ENCODE measurements around the gene CRY2. TPM values are rescaled to one million over a fixed set of nuclear protein-coding genes. Genes with fewer than 3 reads are reported as not detected.
A peak's percentile ranks its signal among the peaks of the same experiment; 100 is the strongest.

Gene CRY2
- total and polyA plus RNA-seq, 2 of the 13 experiments (the other 11 are each of a cell fraction or from before 2014, with no cell fraction given): 10.1 to 12.2 TPM

- TF ChIP-seq, protein P1, sequence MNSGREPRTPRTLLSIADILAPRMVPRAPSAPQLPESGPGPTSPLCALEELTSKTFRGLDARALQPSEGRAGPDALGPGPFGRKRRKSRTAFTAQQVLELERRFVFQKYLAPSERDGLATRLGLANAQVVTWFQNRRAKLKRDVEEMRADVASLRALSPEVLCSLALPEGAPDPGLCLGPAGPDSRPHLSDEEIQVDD (CRISPR knock-in tag; IDR thresholded peaks at IDR 0.05; ENCODE audit: borderline replicate concordance): no peak
- TF ChIP-seq FIP1L1 (IDR thresholded peaks at IDR 0.05; ENCODE audit: borderline replicate concordance, insufficient read depth, low read depth, low read length) (no peak), CCAR2 (optimal IDR thresholded peaks at IDR 0.05; ENCODE audit: low read depth, low read length) (no peak), RARA (CRISPR knock-in tag; IDR thresholded peaks at IDR 0.05) (peak; percentile 55), TCF7L2 (IDR thresholded peaks at IDR 0.05; ENCODE audit: low read depth, low read length) (no peak), ETV6 (CRISPR knock-in tag; conservative IDR thresholded peaks at IDR 0.05) (no peak), ZFP1 (CRISPR knock-in tag; IDR thresholded peaks at IDR 0.05) (no peak), SALL1 (CRISPR knock-in tag; IDR thresholded peaks at IDR 0.05) (peak; percentile 70), RXRB (CRISPR knock-in tag; IDR thresholded peaks at IDR 0.05; ENCODE audit: borderline replicate concordance) (peak; percentile 42), ZBTB42 (CRISPR knock-in tag; IDR thresholded peaks at IDR 0.05) (no peak), ZNF160 (CRISPR knock-in tag; IDR thresholded peaks at IDR 0.05) (no peak), EED (CRISPR knock-in tag; IDR thresholded peaks at IDR 0.05) (no peak), KDM1A (CRISPR knock-in tag; IDR thresholded peaks at IDR 0.05) (0 out of 2 replicates have a peak, but pooled peaks have one; percentile 35), ZNF136 (CRISPR knock-in tag; IDR thresholded peaks at IDR 0.05; ENCODE audit: low read depth) (no peak), HOXA7 (CRISPR knock-in tag; IDR thresholded peaks at IDR 0.05) (no peak), ZNF614 (CRISPR knock-in tag; IDR thresholded peaks at IDR 0.05; ENCODE audit: borderline replicate concordance) (peak; percentile 30; the same call in 1 of the 2 replicates), RFX5 (IDR thresholded peaks at IDR 0.05; ENCODE audit: low read depth, low read length) (no peak), ZKSCAN8 (CRISPR knock-in tag; IDR thresholded peaks at IDR 0.05; ENCODE audit: borderline replicate concordance) (peak; percentile 23; the same call in 1 of the 2 replicates), JDP2 (CRISPR knock-in tag; IDR thresholded peaks at IDR 0.05; ENCODE audit: borderline replicate concordance) (no peak), ZFX (CRISPR knock-in tag; IDR thresholded peaks at IDR 0.05; ENCODE audit: low read depth) (peak; percentile 58), MED8 (CRISPR knock-in tag; IDR thresholded peaks at IDR 0.05; ENCODE audit: insufficient replicate concordance) (no peak)
- TF ChIP-seq, protein P2, sequence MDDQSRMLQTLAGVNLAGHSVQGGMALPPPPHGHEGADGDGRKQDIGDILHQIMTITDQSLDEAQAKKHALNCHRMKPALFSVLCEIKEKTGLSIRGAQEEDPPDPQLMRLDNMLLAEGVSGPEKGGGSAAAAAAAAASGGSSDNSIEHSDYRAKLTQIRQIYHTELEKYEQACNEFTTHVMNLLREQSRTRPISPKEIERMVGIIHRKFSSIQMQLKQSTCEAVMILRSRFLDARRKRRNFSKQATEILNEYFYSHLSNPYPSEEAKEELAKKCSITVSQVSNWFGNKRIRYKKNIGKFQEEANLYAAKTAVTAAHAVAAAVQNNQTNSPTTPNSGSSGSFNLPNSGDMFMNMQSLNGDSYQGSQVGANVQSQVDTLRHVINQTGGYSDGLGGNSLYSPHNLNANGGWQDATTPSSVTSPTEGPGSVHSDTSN (CRISPR knock-in tag; IDR thresholded peaks at IDR 0.05; ENCODE audit: borderline replicate concordance): no peak
- TF ChIP-seq, protein P3, sequence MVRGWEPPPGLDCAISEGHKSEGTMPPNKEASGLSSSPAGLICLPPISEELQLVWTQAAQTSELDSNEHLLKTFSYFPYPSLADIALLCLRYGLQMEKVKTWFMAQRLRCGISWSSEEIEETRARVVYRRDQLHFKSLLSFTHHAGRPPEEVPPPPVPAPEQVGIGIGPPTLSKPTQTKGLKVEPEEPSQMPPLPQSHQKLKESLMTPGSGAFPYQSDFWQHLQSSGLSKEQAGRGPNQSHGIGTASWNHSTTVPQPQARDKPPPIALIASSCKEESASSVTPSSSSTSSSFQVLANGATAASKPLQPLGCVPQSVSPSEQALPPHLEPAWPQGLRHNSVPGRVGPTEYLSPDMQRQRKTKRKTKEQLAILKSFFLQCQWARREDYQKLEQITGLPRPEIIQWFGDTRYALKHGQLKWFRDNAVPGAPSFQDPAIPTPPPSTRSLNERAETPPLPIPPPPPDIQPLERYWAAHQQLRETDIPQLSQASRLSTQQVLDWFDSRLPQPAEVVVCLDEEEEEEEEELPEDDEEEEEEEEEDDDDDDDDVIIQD (CRISPR knock-in tag; IDR thresholded peaks at IDR 0.05; ENCODE audit: low read depth): no peak
- TF ChIP-seq, protein P4, sequence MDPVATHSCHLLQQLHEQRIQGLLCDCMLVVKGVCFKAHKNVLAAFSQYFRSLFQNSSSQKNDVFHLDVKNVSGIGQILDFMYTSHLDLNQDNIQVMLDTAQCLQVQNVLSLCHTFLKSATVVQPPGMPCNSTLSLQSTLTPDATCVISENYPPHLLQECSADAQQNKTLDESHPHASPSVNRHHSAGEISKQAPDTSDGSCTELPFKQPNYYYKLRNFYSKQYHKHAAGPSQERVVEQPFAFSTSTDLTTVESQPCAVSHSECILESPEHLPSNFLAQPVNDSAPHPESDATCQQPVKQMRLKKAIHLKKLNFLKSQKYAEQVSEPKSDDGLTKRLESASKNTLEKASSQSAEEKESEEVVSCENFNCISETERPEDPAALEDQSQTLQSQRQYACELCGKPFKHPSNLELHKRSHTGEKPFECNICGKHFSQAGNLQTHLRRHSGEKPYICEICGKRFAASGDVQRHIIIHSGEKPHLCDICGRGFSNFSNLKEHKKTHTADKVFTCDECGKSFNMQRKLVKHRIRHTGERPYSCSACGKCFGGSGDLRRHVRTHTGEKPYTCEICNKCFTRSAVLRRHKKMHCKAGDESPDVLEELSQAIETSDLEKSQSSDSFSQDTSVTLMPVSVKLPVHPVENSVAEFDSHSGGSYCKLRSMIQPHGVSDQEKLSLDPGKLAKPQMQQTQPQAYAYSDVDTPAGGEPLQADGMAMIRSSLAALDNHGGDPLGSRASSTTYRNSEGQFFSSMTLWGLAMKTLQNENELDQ (CRISPR knock-in tag; IDR thresholded peaks at IDR 0.05; ENCODE audit: borderline replicate concordance): no peak
- TF ChIP-seq, protein P5, sequence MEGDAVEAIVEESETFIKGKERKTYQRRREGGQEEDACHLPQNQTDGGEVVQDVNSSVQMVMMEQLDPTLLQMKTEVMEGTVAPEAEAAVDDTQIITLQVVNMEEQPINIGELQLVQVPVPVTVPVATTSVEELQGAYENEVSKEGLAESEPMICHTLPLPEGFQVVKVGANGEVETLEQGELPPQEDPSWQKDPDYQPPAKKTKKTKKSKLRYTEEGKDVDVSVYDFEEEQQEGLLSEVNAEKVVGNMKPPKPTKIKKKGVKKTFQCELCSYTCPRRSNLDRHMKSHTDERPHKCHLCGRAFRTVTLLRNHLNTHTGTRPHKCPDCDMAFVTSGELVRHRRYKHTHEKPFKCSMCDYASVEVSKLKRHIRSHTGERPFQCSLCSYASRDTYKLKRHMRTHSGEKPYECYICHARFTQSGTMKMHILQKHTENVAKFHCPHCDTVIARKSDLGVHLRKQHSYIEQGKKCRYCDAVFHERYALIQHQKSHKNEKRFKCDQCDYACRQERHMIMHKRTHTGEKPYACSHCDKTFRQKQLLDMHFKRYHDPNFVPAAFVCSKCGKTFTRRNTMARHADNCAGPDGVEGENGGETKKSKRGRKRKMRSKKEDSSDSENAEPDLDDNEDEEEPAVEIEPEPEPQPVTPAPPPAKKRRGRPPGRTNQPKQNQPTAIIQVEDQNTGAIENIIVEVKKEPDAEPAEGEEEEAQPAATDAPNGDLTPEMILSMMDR (CRISPR knock-in tag; IDR thresholded peaks at IDR 0.05): 0 out of 2 replicates have a peak, but pooled peaks have one; percentile 3
Measured at GRCh38 chr11:45848654-45849081, 1.4 kb downstream of the CRY2 start (continued).

Measured in HepG2 (cell line).